ENCODE measurements around the gene GPN2.
"Not testable (repeated sequence)": the region's sequence is repeated elsewhere in the genome, so short reads cannot be mapped to it uniquely, and the experiment has no call there.

Gene GPN2

DNA sequence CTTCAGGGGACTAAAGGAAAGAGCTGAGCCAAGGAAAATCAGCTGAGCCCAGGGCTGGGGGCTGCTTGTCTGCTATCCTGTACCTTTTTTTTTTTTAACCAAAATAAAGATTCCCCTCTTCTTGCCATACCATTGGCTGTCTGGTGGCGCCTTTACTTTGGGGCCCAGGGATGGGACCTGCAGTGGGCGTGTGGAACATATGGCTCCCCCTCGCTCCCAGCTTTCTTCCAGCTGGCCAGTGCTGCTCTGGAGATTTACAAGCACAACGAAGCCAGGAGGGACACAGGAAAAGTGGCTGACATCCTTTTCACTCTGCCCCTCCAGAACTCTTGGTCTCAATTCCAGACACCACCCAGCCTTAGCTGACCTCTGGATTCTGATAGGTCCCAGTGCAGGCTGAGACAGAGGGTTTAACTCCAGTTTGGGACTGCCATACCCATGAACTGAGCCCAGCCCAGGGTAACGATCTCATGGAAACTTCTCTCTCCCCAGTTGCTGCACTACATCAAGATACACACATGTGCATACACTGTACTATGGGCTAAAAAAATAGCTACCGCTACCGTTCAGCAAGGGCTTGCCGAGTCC, 32.5 kb downstream of the GPN2 start:
- no peak for DNase-seq

DNA sequence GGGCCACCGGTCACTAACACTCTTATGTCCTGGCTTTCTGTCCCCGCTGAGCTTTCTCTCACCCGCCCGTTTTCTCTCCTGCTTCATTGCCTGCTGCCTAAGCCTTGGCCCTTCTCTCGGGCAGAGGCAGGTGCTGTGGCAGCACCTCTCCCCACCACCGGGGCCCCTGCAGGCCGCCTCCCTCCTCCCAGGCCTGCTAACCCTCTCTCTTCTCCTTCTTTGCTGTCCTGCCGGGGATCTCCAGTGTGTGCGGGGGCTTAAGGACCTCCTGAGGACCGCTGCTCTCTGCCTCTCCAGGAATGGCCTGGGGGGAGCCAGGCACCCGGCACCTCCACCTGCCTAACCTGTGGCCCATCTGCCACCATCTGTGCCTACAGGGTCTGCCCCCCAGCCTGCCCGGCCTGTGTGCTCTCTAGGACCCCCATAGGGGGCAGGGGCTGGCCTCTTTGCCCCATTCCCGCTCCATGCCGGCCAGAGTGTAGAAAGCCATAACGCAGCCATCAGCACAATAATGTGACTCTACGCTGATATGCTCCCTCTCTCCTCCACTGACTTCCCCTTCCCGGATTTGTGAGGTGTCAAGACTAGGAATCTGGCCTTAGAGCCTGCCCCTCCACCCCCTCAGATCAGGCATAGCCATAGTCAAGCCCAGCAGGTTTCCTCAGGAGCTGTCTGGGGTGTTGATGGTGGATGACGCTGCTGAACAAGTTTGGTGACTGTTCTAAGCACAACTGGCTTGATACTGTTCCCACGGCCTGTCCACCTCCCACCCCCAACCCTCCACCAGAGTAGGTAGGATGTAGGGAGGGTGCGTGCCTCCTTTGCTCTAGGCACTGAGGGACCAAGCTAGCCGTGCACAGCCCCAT, 33.2 kb downstream of the GPN2 start:
- DNase-seq, result no peak

DNA sequence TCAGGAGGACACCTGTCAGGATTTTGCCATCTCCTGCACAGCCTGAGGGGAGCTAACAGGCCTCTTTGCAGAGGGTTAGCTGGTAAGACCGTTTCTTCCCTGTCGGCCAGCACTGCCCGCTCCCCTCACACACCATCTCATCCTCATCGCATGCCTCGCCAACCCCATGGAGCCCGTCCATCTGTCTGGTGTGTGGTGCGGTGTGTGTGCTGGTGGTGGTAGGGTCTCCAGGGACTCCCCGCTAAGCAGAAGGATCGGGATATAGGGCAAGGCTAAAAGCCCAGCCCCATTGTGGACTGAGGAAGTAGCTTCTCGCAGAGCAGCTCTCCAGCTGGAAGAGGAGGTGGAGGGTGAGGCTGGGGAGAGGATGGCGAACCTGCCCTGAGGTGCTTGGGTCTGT, 33.9 kb downstream of the GPN2 start:
- no peak for DNase-seq

DNA sequence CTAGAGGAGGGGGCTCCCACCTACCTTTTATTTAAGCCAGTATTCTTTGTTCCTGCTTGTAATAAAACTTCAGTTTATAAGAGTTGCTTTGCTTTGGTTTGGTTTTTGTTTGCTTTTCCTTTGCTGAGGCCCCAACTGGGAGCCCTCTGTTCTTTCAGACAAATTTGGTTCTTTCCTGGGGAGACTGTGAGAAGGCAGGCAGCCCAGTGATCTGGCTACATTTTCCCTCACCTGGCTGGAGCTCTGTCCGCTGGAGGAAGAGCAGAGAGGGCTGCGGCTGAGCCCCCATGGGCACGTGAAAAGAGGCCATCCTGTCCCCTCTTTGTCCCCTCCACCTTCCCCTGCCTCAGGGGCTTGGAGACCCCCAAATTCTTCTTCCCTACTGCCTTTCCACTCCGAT, 34.4 kb downstream of the GPN2 start:
- no peak for DNase-seq

DNA sequence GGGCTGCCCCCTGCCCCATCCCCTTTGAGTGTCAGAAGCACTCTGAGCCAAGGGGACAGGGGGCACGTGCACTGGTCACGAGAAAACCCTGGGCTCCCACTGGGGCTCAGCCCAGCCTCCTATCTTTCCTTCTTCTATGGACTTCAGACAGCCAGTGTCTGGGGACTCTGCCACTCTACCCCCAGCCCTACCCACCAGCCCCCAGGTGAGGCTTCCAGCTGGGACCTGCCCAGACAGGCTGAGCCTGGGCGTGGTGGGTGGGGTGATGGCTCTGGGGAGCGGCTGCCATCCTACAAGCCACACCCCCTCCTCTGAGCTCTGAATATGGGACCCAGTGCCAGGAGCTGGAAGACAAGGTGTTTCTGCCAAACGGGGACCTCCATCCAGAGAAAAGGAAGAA, 35.2 kb downstream of the GPN2 start:
- no peak for DNase-seq

DNA sequence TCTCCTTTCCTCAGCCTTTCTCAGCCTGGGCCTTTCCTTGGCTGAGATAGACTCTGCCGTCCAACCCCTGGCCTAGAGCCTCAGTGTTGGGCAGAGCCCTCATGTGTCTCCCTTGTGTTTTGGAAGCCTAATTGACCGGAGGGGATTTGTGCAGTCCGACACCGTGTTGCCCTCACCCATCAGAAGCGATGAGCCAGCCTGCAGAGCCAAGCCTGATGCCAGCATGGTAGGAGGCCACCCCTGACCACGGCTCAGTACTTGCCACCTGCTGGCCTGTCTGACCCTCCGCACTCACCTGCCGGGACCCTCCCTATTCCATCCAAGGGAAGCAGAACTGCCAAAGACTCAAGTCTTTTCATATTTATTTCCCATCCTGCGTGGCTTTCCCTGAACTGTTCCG, 36.5 kb downstream of the GPN2 start:
- no peak for DNase-seq

DNA sequence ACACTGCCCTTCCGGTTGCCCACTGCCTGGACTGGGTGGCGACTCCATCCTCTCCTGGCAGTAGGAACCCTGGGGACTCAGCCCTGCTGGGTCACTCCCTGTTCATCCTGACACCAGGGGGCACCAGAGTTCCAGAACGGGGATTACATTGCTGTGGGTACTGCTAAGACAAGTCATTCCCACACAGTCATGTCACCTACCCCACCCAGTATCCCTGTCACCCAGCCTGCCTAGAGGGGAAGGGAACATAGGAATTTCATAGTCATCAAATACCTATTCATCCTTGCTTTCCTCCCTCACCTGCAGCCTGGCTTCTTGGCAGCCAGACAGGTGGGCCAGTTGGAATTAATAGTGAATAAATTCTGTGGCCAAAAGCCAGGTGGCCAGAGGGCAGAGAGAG, 36.9 kb downstream of the GPN2 start:
- DNase-seq, result peak; percentile 45 to 73 (median 55)

DNA sequence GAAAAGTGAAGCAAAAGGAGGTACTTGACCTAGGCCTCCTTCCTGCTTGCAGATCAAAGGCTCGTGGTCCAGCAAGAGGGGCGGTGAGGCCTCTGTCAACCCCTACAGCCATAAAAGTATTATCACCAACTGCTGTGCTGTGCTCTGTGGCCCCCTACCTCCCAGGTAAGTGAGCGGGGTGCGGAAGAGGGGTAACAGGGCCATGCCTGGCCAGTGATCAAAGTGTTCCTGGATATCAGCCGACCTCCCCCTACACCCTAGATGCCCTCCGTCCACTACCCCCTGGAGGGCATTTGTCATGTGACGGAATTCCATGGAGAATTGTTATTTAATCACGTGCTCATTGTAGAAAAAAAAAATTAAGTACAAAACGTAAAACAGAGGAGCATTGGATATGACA, 37.4 kb downstream of the GPN2 start:
- DNase-seq, result no peak

DNA sequence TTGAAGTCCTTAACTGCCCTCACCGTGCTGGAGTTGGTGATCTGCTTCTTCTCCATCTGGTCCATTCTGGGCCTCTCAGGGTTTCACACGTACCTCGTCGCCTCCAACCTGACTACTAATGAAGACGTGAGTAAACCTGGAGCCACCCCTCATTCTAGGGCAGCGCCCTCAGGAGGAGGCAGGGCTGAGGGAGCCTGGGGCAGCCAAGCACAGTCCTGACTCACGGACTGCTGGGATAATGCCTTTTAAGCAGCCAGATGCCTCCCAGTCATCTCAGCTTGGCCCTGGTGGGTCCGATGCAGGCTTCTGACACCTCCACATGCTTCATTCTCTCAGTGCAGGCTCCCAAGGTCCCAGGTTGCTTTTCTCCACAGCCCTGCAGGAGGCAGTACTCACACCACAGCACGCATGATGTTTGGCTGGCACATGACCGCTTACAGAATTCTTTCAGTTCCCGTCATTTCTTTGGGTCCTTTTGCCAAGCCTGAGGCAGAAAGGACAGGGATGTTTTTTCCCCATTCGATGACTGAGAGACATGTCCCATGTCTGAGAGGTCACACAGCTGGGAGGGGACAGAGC, 38.9 kb downstream of the GPN2 start:
- no peak for DNase-seq

DNA sequence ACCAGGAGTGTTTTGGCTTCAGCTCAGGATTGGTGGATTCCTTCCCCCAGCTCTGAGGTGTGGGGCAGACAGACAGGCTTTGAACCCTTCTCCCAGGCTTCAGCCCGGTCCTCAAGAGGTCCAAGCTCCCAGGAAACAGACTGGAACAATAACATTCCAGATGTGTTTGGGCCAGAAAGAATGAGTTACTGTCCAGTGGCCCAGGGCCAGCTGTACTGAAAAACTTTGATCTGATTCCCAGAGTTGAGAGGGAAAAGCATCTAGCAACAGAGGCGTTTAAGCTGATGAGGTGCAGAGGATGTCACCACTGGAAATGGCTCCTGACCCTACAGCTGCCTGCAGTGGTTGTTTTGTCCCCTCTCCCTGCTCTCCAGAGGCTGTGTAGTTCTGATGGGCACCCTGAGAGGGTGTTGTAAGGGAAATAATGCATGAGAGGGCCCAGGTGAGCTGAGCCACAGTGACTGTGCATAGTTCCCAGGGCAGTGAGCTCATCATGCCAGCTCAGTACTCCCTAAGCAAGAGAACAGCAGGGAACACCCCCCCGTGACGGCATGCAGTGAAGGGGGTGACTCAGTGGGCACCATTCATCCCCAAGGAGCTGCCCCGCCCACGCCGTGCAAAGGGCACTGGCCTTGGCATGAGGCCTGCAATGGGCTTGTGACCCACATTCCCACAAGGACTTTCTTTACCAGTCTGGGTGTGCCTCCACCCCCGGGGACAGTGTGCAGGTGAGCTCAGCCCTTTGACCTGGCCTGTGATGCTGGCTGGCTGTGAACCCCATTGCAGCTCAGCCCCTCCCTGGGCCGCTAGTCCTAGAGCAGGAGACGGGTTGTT, 40.9 kb downstream of the GPN2 start:
- DNase-seq, result no peak

DNA sequence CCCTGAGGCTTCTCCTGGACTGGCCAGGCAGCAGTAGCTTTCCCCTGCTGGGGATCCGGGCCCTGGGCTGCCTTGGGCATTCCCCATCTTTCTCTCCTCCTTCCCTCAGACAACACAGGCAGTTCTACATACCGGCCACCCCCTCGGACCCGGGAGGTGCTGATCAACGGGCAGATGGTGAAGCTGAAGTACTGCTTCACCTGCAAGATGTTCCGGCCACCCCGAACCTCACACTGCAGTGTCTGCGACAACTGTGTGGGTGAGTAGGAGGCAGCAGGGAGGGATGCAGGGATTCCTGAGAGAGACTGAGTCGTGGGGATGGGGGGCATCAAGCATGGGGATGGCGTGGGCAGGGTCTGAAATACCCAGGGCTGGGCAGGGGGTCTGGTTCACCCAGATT, 41.6 kb downstream of the GPN2 start:
- no peak for DNase-seq

DNA sequence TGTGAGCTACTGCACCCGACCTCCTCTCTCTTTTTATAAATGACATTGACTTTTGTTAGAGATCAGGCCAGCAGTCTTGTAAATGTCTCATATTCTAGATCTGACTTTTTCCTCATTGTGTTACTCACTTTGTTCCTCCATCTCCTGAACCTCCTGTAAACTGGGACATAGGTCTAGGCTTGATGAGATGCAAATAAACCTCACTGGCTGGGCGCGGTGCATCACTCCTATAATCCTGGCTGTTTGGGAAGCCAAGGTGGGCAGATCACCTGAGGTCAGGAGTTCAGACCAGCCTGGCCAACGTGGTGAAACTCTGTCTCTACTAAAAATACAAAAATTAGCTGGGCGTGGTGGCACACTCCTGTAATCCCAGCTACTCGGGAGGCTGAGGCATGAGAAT, 42.3 kb downstream of the GPN2 start:
- not testable (repeated sequence) for DNase-seq

DNA sequence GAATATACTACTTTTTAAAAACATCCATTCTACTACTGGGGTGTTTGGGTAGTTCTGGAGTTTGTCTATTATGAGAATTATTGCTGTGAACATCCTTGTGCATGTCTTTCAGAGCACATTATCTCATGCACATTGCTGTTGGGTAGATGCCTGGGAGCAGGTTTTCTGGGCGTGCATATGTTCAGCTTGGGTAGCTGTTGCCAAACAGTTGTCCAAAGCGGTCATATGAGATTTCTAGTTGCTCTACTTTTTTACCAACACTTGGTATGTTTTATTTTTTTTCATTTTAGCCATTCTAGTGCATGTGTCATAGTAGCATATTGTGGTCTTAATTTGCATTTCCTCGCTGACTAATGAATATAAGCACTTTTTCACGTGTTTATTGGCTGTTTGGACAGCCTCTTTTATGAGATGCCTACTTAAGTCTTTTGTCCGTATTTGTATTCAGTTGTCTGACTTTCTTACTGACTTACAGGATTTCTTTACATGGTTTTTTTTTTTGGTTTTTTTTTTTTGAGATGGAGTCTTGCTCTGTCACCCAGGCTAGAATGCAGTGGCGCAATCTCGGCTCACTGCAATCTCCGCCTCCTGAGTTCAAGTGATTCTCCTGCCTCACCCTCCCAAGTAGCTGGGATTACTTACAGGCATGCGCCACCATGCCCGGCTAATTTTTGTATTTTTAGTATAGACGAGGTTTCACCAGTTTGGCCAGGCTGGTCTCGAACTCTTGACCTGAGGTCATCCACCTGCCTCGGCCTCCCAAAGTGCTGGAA, 45.5 kb downstream of the GPN2 start:
- DNase-seq, result no peak

DNA sequence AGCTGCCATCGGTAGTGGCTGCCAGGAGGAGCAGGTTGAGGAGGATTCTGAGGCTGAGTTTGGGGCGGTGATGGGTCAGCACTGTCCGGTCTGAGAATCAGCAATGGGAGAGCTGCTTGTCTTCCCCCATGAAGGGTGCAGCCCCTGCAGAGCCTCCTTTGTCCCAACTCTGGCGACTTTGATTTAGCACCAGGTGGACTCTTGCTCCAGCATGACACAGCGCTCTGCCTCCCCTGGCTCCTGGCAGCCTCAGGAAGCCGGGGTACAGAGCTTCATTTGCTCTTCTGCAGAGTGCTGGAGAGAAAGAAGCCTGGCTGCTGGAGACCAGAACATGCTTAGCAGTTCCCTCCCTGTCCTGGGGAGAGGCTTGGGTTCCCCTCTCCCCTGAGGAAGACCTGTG, 50.3 kb downstream of the GPN2 start:
- no peak for DNase-seq

DNA sequence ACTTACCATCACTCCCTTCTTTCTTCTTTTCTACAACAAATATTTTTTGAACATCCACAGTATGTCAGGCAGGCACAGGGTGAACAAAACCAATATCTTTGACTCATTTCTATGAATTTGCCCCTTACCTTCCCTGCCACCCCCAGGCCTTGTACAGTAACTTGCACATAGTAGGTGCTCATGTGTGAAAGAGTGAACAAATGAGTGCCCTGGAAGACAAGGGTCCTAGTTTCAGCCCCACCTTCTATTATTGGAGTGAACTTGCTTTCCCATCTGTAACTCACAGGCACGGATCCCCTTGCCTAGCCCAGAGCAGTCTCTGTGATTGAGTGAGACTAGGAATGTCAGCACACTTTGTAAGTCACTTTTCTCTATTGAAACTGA, 50.8 kb downstream of the GPN2 start:
- DNase-seq, result no peak

DNA sequence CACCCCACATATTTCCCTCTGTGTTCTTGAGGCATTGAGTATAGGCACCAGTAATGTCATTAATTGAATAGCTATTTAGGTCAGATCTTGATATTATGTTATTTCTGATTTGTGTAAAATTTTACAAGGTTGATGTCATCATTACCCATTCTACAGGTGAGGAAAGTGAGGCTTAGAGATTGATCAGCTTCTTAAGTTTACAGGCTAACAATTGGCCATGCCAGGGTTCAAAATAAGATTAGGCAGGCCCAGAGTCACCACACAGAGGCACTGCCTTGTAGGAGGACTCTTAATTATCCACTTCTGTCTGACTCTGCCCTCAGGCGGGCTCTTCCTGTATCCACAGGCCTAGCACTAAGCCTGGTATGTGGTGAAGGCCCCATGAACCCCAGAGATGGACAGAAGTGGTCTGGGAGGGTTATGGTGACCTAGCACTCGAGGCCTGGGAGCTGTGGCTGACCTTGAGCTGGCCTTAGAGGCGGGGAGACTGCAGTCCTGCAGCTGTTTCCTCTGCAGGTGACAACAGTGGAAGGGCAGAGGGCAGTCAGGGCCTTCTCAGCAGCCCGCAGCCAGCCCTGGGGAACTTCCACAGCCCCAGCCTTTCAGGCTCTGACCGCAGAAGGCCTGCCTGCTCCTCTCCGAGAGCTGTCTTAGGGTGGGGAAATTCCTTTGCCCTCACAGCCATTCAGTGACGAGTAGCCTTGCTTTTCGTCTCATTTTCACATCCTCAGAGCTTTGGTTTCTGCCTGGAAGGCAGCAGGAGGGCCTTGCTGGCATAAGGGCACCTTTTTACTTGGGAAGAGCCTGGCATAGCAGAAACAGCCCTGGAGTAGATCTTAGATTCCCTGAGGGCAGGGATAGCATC, 51.4 kb downstream of the GPN2 start:
- DNase-seq, result peak; percentile 35 to 76 (median 60)

DNA sequence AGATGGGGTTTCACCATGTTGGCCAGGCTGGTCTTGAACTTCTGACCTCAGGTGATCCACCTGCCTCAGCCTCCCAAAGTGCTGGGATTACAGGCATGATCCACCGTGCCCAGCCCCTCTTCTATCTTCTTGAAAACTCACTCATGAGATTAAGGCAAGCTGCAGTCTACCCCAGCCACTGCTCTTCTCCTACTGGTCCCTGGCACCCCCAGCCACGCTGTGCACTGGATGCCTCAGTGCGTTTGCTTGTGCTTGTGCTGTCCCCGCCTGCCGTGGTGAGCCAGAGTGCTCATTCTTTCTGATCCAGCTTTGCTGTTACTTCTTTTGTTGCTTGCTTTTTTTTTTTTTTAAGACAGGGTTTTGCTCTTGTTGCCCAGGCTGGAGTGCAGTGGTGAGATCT, 52.4 kb downstream of the GPN2 start:
- not testable (repeated sequence) for DNase-seq

DNA sequence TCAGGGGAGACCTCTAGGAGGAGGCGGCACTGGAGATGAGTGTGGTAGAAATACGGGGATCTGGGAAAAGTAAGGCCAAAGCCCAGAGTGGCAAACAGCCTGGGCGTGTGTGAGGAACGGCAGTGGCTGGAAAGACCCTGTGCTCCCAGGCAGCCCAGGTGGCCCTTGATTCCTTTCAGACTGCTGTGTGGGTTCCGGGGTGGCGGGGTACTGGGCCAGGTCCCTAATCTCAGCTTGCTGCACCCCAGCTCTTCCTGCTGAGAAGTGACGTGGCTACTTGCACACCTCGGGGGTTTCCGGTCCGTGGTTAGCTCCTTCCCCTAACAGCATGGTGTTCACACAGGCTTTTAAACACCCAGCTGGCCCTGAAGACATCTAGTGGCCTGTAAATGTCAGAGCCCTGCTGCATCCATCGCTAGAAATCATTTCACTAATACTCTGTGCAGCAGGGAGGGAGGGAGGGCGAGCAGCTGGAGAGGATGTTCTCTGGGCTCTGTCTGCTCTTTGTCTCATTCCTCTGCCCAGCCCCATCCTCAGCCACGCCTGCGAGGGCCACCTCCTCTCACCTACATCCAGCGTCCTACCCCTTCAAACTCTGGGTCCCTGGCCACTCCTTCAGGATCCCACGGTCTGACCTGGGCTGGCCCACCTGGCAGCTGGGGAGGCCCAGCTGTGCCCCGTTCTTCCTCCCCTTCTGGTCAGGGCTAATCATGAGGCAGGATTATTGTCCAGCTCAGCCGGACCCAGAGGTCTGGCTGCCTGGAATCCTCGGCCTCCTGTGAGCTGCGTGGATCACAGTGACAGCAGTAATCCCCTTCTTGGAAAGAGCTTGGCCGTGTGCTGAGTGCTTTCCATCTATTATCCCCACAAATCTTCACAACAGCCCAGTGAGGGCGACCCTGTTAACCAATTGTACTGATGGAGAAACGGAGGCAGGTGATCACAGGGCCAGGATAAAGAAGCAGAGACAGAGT, 56.4 kb downstream of the GPN2 start:
- DNase-seq, result peak; percentile 67 to 99 (median 90)

DNA sequence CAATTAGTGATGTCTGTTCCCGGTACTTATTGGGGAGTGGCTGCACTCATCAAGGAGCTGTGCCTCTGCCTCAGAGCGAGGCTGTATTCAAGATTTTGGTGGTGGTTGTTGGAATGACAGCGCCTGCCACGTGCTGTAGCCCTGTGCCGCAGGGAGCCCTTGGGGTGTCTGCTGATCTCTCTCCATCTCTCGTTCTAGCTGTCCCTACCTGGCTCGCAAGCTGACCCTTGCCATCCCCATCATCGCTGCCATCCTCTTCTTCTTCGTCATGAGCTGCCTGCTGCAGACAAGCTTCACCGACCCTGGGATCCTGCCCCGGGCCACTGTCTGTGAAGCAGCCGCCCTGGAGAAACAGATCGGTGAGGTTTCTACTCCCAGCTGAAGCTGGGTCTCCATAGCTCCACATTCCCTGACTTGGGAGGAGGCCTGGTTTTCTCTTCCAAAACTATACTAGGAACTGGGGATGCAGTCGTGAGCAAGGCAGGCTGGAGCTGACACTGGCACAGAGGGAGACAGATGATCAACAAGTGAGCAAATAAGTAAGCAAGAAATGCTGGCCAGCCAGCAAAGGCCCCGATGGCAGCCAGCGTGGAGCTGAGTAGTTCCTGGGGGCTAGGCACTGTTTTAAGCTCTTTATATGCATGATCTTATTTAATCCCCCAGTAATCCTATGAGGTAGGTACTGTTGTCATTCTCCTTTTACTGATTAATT, 57.7 kb downstream of the GPN2 start:
- no peak for DNase-seq
